HL-60/S4 (cell line): ENCODE results near the gene IRAG1.

ENCODE experiments used
- in situ Hi-C: fragments of 300-500 bp; cut with MboI; formaldehyde crosslinking; loops from 2 replicates; pipeline ENCODE4 v1.14.3; 2022; ENCODE audit warnings: low sequenced_read_pairs

The IRAG1 gene

GRCh38 chr11:10667521-10667885 lies 26.1 kb downstream of the IRAG1 start:
- in situ Hi-C loops: no loop called here

- in situ Hi-C loops: no loop called here
These were observed 26.7 kb downstream of the IRAG1 start for GRCh38 chr11:10666556-10667520.

- in situ Hi-C loops: no loop called here
These were observed 29.1 kb downstream of the IRAG1 start for GRCh38 chr11:10664496-10664895.

GRCh38 chr11:10663990-10664389 lies 29.6 kb downstream of the IRAG1 start:
- in situ Hi-C loops: no loop called here

GRCh38 chr11:10663365-10663764 lies 30.2 kb downstream of the IRAG1 start:
- in situ Hi-C loops: no loop called here

- in situ Hi-C loops: no loop called here
These were observed 33.2 kb downstream of the IRAG1 start for GRCh38 chr11:10660323-10660722.

- in situ Hi-C loops: loop anchor here (10.0 kb wide), 1 partner anchor 255 kb away; no protein-coding TSS in a partner anchor
These were observed 34.0 kb downstream of the IRAG1 start for GRCh38 chr11:10659339-10660216.

- in situ Hi-C loops: loop anchor here (10.0 kb wide), 1 partner anchor 254 kb away; no protein-coding TSS in a partner anchor
These were observed 34.8 kb downstream of the IRAG1 start for GRCh38 chr11:10658621-10659338.

GRCh38 chr11:10657308-10658271 lies 36.0 kb downstream of the IRAG1 start:
- in situ Hi-C loops: loop anchor here (10.0 kb wide), 1 partner anchor 253 kb away; no protein-coding TSS in a partner anchor

GRCh38 chr11:10655943-10656576 lies 37.5 kb downstream of the IRAG1 start:
- in situ Hi-C loops: loop anchor here (10.0 kb wide), 1 partner anchor 251 kb away; no protein-coding TSS in a partner anchor

GRCh38 chr11:10655227-10655626 lies 38.3 kb downstream of the IRAG1 start:
- in situ Hi-C loops: loop anchor here (10.0 kb wide), 1 partner anchor 250 kb away; no protein-coding TSS in a partner anchor

GRCh38 chr11:10654811-10655150 lies 38.8 kb downstream of the IRAG1 start:
- in situ Hi-C loops: loop anchor here (10.0 kb wide), 1 partner anchor 250 kb away; no protein-coding TSS in a partner anchor

GRCh38 chr11:10653946-10654810 lies 39.4 kb downstream of the IRAG1 start:
- in situ Hi-C loops: loop anchor here (10.0 kb wide), 1 partner anchor 249 kb away; no protein-coding TSS in a partner anchor

- in situ Hi-C loops: loop anchor here (10.0 kb wide), 1 partner anchor 248 kb away; no protein-coding TSS in a partner anchor
These were observed 40.3 kb downstream of the IRAG1 start for GRCh38 chr11:10653261-10653660.

- in situ Hi-C loops: loop anchor here (10.0 kb wide), 1 partner anchor 247 kb away; no protein-coding TSS in a partner anchor
These were observed 41.7 kb downstream of the IRAG1 start for GRCh38 chr11:10651656-10652361.

GRCh38 chr11:10650630-10651029 lies 42.9 kb downstream of the IRAG1 start:
- in situ Hi-C loops: loop anchor here (10.0 kb wide), 1 partner anchor 246 kb away; no protein-coding TSS in a partner anchor

- in situ Hi-C loops: loop anchor here (10.0 kb wide), 1 partner anchor 245 kb away; no protein-coding TSS in a partner anchor
These were observed 43.4 kb downstream of the IRAG1 start for GRCh38 chr11:10650166-10650565.
